Measurements from ENCODE around the gene FAM78A.

GRCh38 chr9:131299346-131299960 is 23.1 kb upstream of the FAM78A start:
- TF ChIP-seq CTCF (IDR thresholded peaks at IDR 0.05) (no peak), POLR2A (IDR thresholded peaks at IDR 0.05) (no peak)
